GM12892 (cell line): Measurements from ENCODE around the gene SPPL2C.

Experiments
- POLR2A ChIP-seq: IDR thresholded peaks from 2 replicates; pipeline ENCODE4 v1.6.1; 2011; ENCODE audit warnings: low read depth, low read length, control low read depth
- POLR2AphosphoS5 ChIP-seq: IDR thresholded peaks from 2 replicates; pipeline ENCODE4 v1.6.1; 2011; ENCODE audit warnings: low read depth, low read length, control low read depth
- TAF1 ChIP-seq: IDR thresholded peaks from 2 replicates; pipeline ENCODE4 v1.6.1; 2011; ENCODE audit warnings: low read depth, mild to moderate bottlenecking, control low read depth, low read length, borderline replicate concordance

DNA sequence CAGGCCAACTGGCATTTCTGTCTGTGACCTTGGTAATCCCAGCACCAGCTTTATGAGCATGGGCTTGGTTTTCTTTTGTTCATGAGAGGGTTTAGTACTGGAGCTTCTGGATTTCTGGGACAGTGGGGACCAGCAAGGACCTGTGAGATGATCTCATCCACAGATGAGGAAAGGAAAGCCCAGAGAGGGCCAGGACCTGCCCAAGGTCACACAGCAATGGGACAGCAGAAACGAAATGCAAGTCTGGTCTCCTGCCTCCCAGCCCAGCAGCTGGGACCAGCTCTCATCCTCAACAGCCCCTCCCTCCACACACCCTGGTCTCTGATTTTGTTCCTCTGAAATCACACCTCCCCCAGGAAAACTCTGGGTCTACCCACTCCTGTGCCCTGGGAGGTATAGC lies 7.2 kb downstream of the SPPL2C start:
- TF ChIP-seq TAF1 (no peak), POLR2A (no peak), POLR2AphosphoS5 (no peak)
